ENCODE data around the gene XG. TPM values are rescaled to one million over a fixed set of nuclear protein-coding genes. Genes with fewer than 3 reads are reported as not detected.
A peak's percentile ranks its signal among the peaks of the same experiment; 100 is the strongest.
"Not testable (repeated sequence)": the region's sequence is repeated elsewhere in the genome, so short reads cannot be mapped to it uniquely, and the experiment has no call there.

XG gene, protein sequence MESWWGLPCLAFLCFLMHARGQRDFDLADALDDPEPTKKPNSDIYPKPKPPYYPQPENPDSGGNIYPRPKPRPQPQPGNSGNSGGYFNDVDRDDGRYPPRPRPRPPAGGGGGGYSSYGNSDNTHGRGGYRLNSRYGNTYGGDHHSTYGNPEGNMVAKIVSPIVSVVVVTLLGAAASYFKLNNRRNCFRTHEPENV
- total RNA-seq (0.58 TPM), polyA plus RNA-seq (2.0 TPM)

DNA sequence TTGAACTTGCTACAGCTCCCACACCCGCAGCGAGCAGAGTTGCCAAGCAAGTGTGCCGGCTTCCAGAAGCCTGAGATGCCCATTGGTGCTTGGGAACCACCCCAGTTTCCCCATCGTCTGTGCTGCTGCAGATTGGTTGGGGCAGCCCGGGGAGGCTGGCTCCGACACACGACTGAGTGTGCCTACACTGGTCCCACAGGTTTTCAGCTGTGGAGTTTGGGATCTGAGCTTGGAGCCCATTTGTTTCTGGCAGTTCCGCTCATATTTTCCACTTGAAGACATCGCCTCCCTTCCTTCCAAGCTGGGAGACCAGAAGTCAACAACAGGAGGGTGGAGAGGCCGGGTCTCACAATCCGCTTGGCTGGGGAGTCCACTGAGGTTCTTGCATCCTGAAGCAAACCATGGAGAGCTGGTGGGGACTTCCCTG, at the start of gene XG:
TSS of gene XG (plus strand) at position 167 of the 427 bp plus-strand sequence. CDS start at position 402, 235 bp downstream.
- H3K4me3 ChIP-seq (ENCODE audit: low read depth, low read length); H3K36me3 ChIP-seq (ENCODE audit: insufficient read depth); H3K27ac ChIP-seq (ENCODE audit: low read depth); DNase-seq (ENCODE audit: extremely low spot score); H3K4me1 ChIP-seq (ENCODE audit: insufficient read depth): not testable (repeated sequence)
- 76% methylated on average over 11 of the region's 11 CpGs for WGBS

DNA sequence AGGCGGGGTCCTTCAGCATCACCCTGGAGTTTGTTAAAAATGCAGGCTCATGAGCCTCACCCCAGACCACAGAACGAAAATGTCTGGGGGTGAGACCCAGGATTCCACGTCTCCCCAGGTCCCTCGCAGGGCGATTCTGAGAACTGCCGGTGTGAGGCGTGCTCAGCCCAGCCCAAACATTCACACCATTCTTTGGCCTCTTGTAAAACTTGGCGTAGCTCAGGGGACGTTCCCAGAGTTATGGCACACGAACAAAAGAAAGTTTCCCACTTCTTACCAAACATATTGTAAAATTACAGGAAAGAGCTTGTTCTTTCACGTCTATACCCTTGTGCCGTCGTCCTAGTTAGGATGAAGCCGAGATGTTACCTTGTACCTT, 47.9 kb upstream of the XG start:
- no peaks in the 10 kb centered on the region for H3K4me1 ChIP-seq (ENCODE audit: insufficient read depth)
- DNase-seq (ENCODE audit: extremely low spot score), result no peak
- no peak overlapping the region for H3K27ac ChIP-seq (ENCODE audit: low read depth)

DNA sequence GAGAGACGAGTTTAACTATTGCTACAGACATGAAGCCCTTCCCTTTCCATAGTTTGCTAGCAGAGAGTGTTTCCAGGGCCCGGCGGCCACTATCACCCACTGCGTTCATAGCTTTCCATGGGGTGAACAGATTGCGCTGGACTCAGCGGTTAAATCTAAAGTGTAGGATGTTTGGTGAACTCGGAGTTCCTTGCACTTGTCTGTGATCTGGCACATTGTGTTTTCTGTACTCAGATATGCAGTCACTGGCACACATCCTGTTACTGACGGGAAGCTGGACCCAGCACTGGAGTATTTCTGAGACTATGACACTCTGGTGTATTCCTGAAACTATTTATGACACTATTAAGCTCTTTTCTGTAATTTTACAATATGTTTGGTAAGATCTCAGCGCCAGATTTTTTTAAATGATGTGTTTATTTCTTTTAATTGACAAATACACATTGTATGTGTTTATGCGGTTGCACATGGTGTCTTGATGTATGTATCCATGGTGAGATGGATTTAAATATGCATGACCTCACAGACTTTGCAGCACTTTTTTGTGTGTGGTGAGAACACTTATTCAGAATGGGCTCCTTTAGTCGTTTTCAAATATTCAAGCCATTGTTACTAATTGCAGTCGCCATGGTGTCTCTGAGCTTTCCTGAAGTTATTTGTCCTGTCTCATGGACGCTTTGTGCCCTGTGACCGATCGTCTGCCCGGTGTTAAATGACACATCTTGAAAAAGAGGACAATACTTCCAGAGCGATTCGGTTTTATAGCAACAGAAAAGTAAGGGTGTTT, 46.6 kb upstream of the XG start:
- Histone ChIP-seq H3K27ac (ENCODE audit: low read depth) (no peak overlapping the region), H3K4me1 (ENCODE audit: insufficient read depth) (no peaks in the 10 kb centered on the region), H3K4me3 (ENCODE audit: low read depth, low read length) (no peak overlapping the region), H3K36me3 (ENCODE audit: insufficient read depth) (no peaks in the 10 kb centered on the region)
- DNase-seq (ENCODE audit: extremely low spot score), result no peak
- WGBS, result 67% methylated on average over 18 of the region's 18 CpGs

More for the DNA sequence above, 47.9 kb upstream of the XG start:
- Histone ChIP-seq H3K4me3 (ENCODE audit: low read depth, low read length) (no peak overlapping the region), H3K36me3 (ENCODE audit: insufficient read depth) (no peaks in the 10 kb centered on the region)
- 27% methylated on average over 14 of the region's 14 CpGs for WGBS

DNA sequence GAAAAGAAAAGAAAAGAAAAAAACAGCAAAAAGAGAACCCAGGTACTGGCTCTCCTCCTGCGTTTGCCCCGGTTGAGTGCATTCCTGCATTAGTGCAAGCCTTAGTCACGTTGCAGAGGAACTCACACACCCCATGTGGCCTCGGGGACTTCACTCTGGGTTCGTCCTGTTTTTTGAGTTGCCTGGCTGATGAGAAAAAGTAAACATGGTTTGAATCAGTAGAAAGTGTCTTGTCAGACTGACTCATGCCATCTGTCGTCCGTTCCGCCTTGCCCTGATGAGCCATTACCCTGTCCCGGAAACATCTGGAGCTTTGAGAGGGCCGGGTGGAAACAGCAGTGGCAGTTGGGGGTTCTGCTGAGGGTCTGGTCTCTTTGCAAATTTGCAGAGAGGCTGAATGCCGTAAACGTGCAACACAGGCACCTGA, 44.5 kb upstream of the XG start:
- H3K4me1 ChIP-seq (ENCODE audit: insufficient read depth), result no peaks in the 10 kb centered on the region
- H3K36me3 ChIP-seq (ENCODE audit: insufficient read depth), result no peaks in the 10 kb centered on the region
- 16% methylated on average over 12 of the region's 12 CpGs for WGBS
- DNase-seq (ENCODE audit: extremely low spot score), result no peak
- peak overlapping the region; percentile 53 for H3K27ac ChIP-seq (ENCODE audit: low read depth)
- no peak overlapping the region for H3K4me3 ChIP-seq (ENCODE audit: low read depth, low read length)

DNA sequence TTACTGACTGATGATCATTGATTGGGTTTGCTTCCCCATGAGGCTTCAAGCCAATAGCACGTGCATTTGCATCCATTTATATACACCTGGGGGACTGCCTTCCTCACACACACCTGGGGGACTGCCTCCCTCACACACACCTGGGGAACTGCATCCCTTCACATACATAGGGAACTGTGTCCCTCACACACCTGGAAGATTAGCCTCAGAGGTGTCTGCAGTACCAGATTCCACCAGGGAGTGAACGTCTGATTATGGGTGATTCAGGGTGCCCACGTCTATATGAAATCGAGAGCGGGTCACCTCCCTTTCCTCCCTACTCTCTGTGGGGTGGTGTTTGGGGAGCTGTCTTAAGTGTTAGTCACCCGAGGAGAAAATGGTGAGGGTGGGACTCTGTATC, 43.8 kb upstream of the XG start:
- no peak for DNase-seq (ENCODE audit: extremely low spot score)
- Histone ChIP-seq H3K4me3 (ENCODE audit: low read depth, low read length) (no peak overlapping the region), H3K4me1 (ENCODE audit: insufficient read depth) (no peaks in the 10 kb centered on the region), H3K27ac (ENCODE audit: low read depth) (no peak overlapping the region), H3K36me3 (ENCODE audit: insufficient read depth) (no peaks in the 10 kb centered on the region)
- WGBS, result 71% methylated on average over 6 of the region's 6 CpGs

DNA sequence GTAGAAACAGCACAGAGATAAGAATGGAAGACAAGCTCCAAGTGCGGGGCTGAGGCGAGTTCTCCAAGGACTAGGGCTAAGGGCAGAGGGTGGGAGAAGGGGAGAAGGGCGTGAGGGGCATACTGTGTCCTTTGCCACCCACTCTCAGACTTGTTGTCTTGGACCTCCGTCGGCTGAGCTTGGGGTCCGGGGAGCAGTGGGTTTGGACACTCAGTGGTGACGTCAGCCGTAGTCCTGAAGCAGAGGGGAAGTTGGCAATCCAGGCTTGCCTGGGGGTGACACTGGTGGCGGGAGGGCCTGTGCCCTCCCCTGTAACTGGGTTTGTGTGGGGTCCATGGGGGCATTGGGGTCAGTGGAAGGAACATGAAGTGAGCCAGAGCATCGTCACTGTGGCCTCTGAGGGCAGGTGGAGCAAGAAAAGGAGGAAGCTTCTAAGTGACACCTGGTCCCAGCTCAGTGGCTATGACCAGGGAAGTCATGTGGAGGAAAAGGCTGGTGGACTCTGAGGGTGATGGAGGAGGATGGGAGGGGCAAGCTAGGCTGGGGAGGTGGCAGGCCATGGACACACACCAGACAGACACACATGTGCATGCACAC, 43.1 kb upstream of the XG start:
- Histone ChIP-seq H3K4me3 (ENCODE audit: low read depth, low read length) (no peak overlapping the region), H3K36me3 (ENCODE audit: insufficient read depth) (no peaks in the 10 kb centered on the region), H3K4me1 (ENCODE audit: insufficient read depth) (no peaks in the 10 kb centered on the region), H3K27ac (ENCODE audit: low read depth) (no peak overlapping the region)
- no peak for DNase-seq (ENCODE audit: extremely low spot score)
- 81% methylated on average over 10 of the region's 10 CpGs for WGBS

DNA sequence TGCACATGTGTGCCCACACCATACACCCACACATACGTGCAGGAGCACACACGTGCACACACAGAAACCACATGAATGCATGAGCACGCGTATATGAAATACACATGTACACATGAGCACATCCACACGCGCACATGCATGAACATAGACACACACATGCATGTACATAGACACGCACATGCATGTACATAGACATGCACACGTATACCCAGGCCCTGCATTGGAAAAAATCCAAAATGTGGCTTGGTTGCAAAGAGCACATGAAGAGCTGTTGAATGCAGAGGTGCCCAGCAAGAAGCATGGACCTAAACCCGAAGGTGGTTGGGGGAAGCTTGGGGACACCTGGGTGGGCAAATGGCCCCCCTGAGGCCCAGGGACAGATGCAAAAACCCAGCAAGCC, 42.3 kb upstream of the XG start:
- Histone ChIP-seq H3K27ac (ENCODE audit: low read depth) (no peak overlapping the region), H3K4me3 (ENCODE audit: low read depth, low read length) (no peak overlapping the region), H3K36me3 (ENCODE audit: insufficient read depth) (no peaks in the 10 kb centered on the region), H3K4me1 (ENCODE audit: insufficient read depth) (no peaks in the 10 kb centered on the region)
- WGBS, result 86% methylated on average over 9 of the region's 9 CpGs
- no peak for DNase-seq (ENCODE audit: extremely low spot score)

DNA sequence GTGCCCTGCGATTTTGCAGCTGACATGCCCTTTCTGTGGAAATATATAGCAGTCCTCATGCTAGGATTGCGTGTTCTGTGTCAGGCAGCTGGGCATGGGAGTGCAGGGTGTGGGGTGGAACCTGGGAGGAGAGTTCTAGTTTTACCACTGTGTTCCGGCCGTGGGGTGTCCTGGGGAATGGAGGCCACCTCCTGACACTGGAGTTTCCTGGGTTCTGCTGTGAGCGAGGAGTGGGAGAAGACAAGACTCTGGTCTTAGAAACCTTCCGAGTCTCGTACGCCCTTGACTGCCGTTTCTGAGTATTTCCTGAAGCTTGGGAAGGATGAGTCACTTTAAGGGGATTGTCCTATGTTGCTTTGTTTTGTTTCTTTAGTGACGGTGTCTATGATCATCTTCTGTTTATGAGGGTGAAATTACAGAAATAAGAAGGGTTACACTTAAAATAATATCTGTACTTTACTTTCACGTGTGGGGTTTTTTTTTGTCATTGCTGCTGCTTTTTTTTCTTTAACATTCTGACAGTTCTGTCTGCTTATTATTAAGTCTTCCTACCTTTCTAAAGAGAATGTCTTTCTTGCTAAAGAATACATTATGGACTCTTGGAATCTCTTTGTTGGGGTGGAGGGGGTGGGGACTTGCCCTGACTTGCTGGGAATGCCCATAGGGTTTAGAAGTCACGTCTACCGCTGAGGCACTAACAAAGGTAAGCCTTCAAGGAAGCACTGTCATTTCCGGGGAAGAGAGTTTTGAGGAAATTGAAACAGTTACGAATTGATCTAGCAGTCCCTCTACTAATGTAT, 41.6 kb upstream of the XG start:
- H3K4me3 ChIP-seq (ENCODE audit: low read depth, low read length), result peak overlapping the region; percentile 21
- H3K4me1 ChIP-seq (ENCODE audit: insufficient read depth), result no peaks in the 10 kb centered on the region
- WGBS, result 16% methylated on average over 15 of the region's 15 CpGs
- DNase-seq (ENCODE audit: extremely low spot score), result no peak
- H3K27ac ChIP-seq (ENCODE audit: low read depth), result peak overlapping the region; percentile 47
- no peaks in the 10 kb centered on the region for H3K36me3 ChIP-seq (ENCODE audit: insufficient read depth)

DNA sequence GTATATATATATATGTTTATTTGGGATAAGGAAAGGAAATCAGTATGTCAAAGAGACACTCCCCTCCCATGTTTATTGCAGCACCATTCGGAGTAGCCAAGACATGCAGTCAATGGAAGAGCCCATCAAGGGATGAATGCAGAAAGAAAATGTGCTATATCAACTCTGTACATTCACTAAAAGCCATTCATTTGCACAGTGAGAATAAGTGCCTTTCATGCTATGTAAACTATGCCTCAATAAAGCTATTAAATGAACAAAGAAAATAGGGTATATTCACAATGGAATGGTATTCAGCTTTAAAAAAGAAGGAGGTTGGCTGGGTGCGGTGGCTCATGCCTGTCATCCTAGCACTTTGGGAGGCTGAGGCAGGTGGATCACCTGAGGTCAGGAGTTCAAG, 40.4 kb upstream of the XG start:
- no peak for DNase-seq (ENCODE audit: extremely low spot score)
- 95% methylated on average over 2 of the region's 2 CpGs for WGBS
- Histone ChIP-seq H3K4me1 (ENCODE audit: insufficient read depth) (no peaks in the 10 kb centered on the region), H3K36me3 (ENCODE audit: insufficient read depth) (no peaks in the 10 kb centered on the region), H3K4me3 (ENCODE audit: low read depth, low read length) (no peak overlapping the region), H3K27ac (ENCODE audit: low read depth) (no peak overlapping the region)

DNA sequence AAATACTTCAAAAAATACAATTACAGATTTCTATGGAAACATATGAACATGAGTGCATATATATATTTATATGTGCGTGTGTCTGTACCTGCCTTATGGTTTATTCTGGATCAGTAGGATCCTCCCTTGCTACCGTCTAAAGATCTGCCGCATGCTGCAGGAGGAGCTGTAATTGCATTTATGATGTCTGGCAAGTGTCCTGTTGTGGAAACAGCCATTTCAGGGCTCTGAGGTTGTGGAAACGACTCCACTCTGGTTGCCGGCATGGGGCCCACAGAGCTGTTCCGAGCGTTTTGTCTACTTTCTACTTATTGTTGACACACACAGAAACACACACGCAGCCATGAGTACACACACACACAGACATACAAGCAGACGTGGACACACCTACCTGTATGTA, 39.4 kb upstream of the XG start:
- no peak overlapping the region for H3K27ac ChIP-seq (ENCODE audit: low read depth)
- no peak overlapping the region for H3K4me3 ChIP-seq (ENCODE audit: low read depth, low read length)
- no peak for DNase-seq (ENCODE audit: extremely low spot score)
- WGBS, result 76% methylated on average over 9 of the region's 9 CpGs
- H3K4me1 ChIP-seq (ENCODE audit: insufficient read depth), result no peaks in the 10 kb centered on the region
- H3K36me3 ChIP-seq (ENCODE audit: insufficient read depth), result peaks cover 2% of the 10 kb centered on the region

DNA sequence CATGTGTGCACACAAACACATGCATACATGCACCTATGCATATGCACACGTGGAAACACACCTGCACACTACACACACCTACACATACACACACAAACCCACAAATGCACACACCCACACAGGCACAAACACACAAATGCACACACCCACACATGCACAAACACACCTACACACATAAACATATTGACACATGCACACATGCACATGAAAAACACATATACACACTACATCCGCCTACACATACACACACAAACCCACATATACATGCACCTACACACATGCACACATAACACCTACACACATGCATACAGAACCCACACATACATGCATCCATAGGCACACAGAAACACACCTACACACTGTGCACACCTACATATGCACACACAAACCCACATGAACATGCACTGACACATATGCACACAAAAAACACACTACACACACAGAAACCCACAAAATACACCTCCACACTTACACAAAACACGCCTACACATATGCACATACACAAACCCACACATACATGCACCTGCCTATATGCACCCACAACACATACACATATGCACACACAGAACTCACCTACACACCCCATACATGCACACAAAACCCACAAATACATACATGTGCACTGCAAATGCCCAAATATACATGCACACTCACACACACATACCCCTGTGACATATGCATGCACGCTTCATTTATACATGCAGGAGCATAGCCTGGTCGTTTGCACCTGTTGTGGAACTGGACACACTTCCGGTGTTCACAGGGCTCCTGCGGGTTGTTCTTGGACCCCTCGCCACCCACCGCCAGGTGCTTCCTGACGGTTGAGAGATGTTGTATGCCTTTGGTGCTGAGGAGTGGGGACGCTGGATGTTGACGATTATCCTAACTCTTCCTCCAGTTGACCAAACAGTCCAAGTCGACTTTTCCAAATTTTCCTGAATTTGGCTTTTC, 38.7 kb upstream of the XG start:
- peaks cover 2% of the 10 kb centered on the region for H3K36me3 ChIP-seq (ENCODE audit: insufficient read depth)
- 84% methylated on average over 13 of the region's 13 CpGs for WGBS
- no peak overlapping the region for H3K4me3 ChIP-seq (ENCODE audit: low read depth, low read length)
- no peak for DNase-seq (ENCODE audit: extremely low spot score)
- H3K4me1 ChIP-seq (ENCODE audit: insufficient read depth), result no peaks in the 10 kb centered on the region
- no peak overlapping the region for H3K27ac ChIP-seq (ENCODE audit: low read depth)

DNA sequence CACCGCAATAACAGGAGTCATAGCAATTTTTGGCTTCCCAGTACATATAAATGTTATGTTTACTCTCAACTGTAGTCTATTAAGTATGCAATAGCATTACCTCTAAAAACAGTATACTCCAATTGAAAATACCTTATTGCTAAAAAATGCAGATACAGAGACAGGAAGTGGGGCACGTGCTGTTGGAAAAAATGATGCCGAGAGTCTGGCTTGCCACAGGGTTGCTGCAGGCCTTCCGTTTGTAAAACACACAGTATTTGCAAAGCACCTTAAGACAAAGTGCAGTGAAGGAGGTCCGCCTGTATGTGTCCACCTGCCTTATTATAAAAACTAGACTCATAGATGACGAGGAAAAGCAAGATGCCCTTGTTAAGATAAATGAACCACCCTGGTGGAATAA, 37.3 kb upstream of the XG start:
- Histone ChIP-seq H3K36me3 (ENCODE audit: insufficient read depth) (peaks cover 2% of the 10 kb centered on the region), H3K4me3 (ENCODE audit: low read depth, low read length) (no peak overlapping the region), H3K4me1 (ENCODE audit: insufficient read depth) (no peaks in the 10 kb centered on the region), H3K27ac (ENCODE audit: low read depth) (no peak overlapping the region)
- no peak for DNase-seq (ENCODE audit: extremely low spot score)
- WGBS, result 85% methylated on average over 6 of the region's 6 CpGs

Data from urinary bladder (tissue), 4 donors.